SK-N-SH treated with all-trans-retinoic acid at 6 μM for 48 hours (cell line): ENCODE measurements around the gene PDE6B.

Experiments used
- ATAC-seq: fragments of 200-7000 bp; cut with Tn5 transposase; 3 replicates; pipeline ENCODE4 v1.9.1; 2020; ENCODE audit warnings: mild to moderate bottlenecking, moderate library complexity
- BACH2 ChIP-seq: fragments of 250-450 bp; sonication (Bioruptor Pico); IDR thresholded peaks from 2 replicates; pipeline ENCODE4 v1.9.0; 2021; ENCODE audit warnings: mild to moderate bottlenecking, borderline replicate concordance
- CSDC2 ChIP-seq: fragments of 250-450 bp; sonication (Bioruptor Pico); IDR thresholded peaks from 2 replicates; pipeline ENCODE4 v1.5.0; 2020; ENCODE audit warnings: mild to moderate bottlenecking, moderate library complexity
- CSRNP3 ChIP-seq: fragments of 250-450 bp; sonication (Bioruptor Pico); IDR thresholded peaks from 2 replicates; pipeline ENCODE4 v1.5.1; 2021; ENCODE audit warnings: mild to moderate bottlenecking, moderate library complexity
- ESRRG ChIP-seq: fragments of 250-450 bp; sonication (Bioruptor Pico); IDR thresholded peaks from 2 replicates; pipeline ENCODE4 v1.6.1; 2021; ENCODE audit warnings: mild to moderate bottlenecking
- GLIS3 ChIP-seq: fragments of 250-450 bp; sonication (Bioruptor Pico); IDR thresholded peaks from 2 replicates; pipeline ENCODE4 v1.5.0; 2020; ENCODE audit warnings: mild to moderate bottlenecking, moderate library complexity
- OSR1 ChIP-seq: fragments of 250-450 bp; sonication (Bioruptor Pico); IDR thresholded peaks from 2 replicates; pipeline ENCODE4 v1.8.0; 2022; ENCODE audit warnings: moderate library complexity, mild to moderate bottlenecking, inconsistent platforms
- PATZ1 ChIP-seq: fragments of 250-450 bp; sonication (Bioruptor Pico); IDR thresholded peaks from 2 replicates; pipeline ENCODE4 v1.8.0; 2020; ENCODE audit warnings: mild to moderate bottlenecking, moderate library complexity, borderline replicate concordance
- POU6F1 ChIP-seq: fragments of 250-450 bp; sonication (Bioruptor Pico); IDR thresholded peaks from 2 replicates; pipeline ENCODE4 v1.8.0; 2021; ENCODE audit warnings: low read depth, mild to moderate bottlenecking, moderate library complexity, borderline replicate concordance
- PPARA ChIP-seq: fragments of 250-450 bp; sonication (Bioruptor Pico); IDR thresholded peaks from 2 replicates; pipeline ENCODE4 v1.5.0; 2020; ENCODE audit warnings: mild to moderate bottlenecking, borderline replicate concordance
- RARB ChIP-seq: fragments of 250-450 bp; sonication (Bioruptor Pico); IDR thresholded peaks from 2 replicates; pipeline ENCODE4 v1.8.0; 2021; ENCODE audit warnings: mild to moderate bottlenecking, moderate library complexity
- TOX ChIP-seq: fragments of 250-450 bp; sonication (Bioruptor Pico); IDR thresholded peaks from 2 replicates; pipeline ENCODE4 v1.8.0; 2021; ENCODE audit warnings: mild to moderate bottlenecking, moderate library complexity, borderline replicate concordance
- TSHZ2 ChIP-seq: fragments of 250-450 bp; sonication (Bioruptor Pico); IDR thresholded peaks from 2 replicates; pipeline ENCODE4 v1.5.0; 2020; ENCODE audit warnings: mild to moderate bottlenecking, moderate library complexity
- ZC3H10 ChIP-seq: fragments of 250-450 bp; sonication (Bioruptor Pico); IDR thresholded peaks from 2 replicates; pipeline ENCODE4 v1.5.1; 2021; ENCODE audit warnings: mild to moderate bottlenecking, moderate library complexity
- ZFP3 ChIP-seq: fragments of 250-450 bp; sonication (Bioruptor Pico); IDR thresholded peaks from 2 replicates; pipeline ENCODE4 v1.5.0; 2020; ENCODE audit warnings: mild to moderate bottlenecking, moderate library complexity
- ZFP30 ChIP-seq: fragments of 450-650 bp; formaldehyde crosslinking; IDR thresholded peaks from 2 replicates; pipeline ENCODE4 v1.5.0; 2022; ENCODE audit warnings: mild to moderate bottlenecking, moderate library complexity
- ZNF70 ChIP-seq: fragments of 450-650 bp; formaldehyde crosslinking; IDR thresholded peaks from 2 replicates; pipeline ENCODE4 v1.5.0; 2020; ENCODE audit warnings: mild to moderate bottlenecking, moderate library complexity
- ZNF8 ChIP-seq: fragments of 450-650 bp; formaldehyde crosslinking; IDR thresholded peaks from 2 replicates; pipeline ENCODE4 v1.5.0; 2020; ENCODE audit warnings: mild to moderate bottlenecking, moderate library complexity

The PDE6B gene

GRCh38 chr4:702618-703048 is 77.3 kb downstream of the PDE6B start:
- no peak for ATAC-seq
- TF ChIP-seq ESRRG (CRISPR knock-in tag), result no peak
- TF ChIP-seq ZNF70, result no peak
- TF ChIP-seq TOX (CRISPR knock-in tag), result no peak

- ATAC-seq, result no peak
Measured at GRCh38 chr4:703336-704197, 78.2 kb downstream of the PDE6B start.

GRCh38 chr4:704198-704891 is 79.0 kb downstream of the PDE6B start:
- no peak for ATAC-seq
- TF ChIP-seq OSR1 (CRISPR knock-in tag) (no peak), ZFP30 (CRISPR knock-in tag) (no peak), TSHZ2 (CRISPR knock-in tag) (no peak), CSRNP3 (CRISPR knock-in tag) (no peak), RARB (CRISPR knock-in tag) (no peak), BACH2 (no peak), CSDC2 (CRISPR knock-in tag) (no peak), PPARA (CRISPR knock-in tag) (no peak), POU6F1 (CRISPR knock-in tag) (no peak), GLIS3 (CRISPR knock-in tag) (no peak), PATZ1 (CRISPR knock-in tag) (no peak), ZNF70 (no peak), ZNF8 (no peak), TOX (CRISPR knock-in tag) (no peak), ZC3H10 (CRISPR knock-in tag) (no peak)

More at GRCh38 chr4:703336-704197, 78.2 kb downstream of the PDE6B start:
- TF ChIP-seq TSHZ2 (CRISPR knock-in tag), result no peak
- TF ChIP-seq ZFP3, result no peak
- no peak for TF ChIP-seq PPARA (CRISPR knock-in tag)
- TF ChIP-seq ZC3H10 (CRISPR knock-in tag), result no peak
